ENCODE results near the gene ZNF652.
"Not testable (repeated sequence)": the region's sequence is repeated elsewhere in the genome, so short reads cannot be mapped to it uniquely, and the experiment has no call there.

Gene ZNF652

GRCh38 chr17:49277638-49278037 is 84.4 kb downstream of the ZNF652 start:
- no peaks in the 10 kb centered on the region for H3K4me1 ChIP-seq (ENCODE audit: control insufficient read depth, insufficient read depth, low read length)
- peaks cover 11% of the 10 kb centered on the region for H3K27me3 ChIP-seq (ENCODE audit: control insufficient read depth, insufficient read depth, low read length)
- H3K4me3 ChIP-seq (ENCODE audit: low read length): no peak overlapping the region
- no peak overlapping the region for H3K4me2 ChIP-seq (ENCODE audit: low read length)
- no peaks in the 10 kb centered on the region for H3K9me3 ChIP-seq (replicated peaks; ENCODE audit: low read length)
- H3K36me3 ChIP-seq (ENCODE audit: insufficient read depth, low read length): no peaks in the 10 kb centered on the region
- no peak overlapping the region for H3K9ac ChIP-seq (ENCODE audit: low read depth, low read length)

- peaks cover 11% of the 10 kb centered on the region for H3K27me3 ChIP-seq (ENCODE audit: control insufficient read depth, insufficient read depth, low read length)
- not testable (repeated sequence) for H3K4me1 ChIP-seq (ENCODE audit: control insufficient read depth, insufficient read depth, low read length); H3K9ac ChIP-seq (ENCODE audit: low read depth, low read length); H3K4me3 ChIP-seq (ENCODE audit: low read length); H3K4me2 ChIP-seq (ENCODE audit: low read length); H3K36me3 ChIP-seq (ENCODE audit: insufficient read depth, low read length); H3K9me3 ChIP-seq (replicated peaks; ENCODE audit: low read length)
Observed at GRCh38 chr17:49275981-49276380, 86.1 kb downstream of the ZNF652 start.

GRCh38 chr17:49269356-49269755 is 92.7 kb downstream of the ZNF652 start:
- Histone ChIP-seq H3K4me1 (ENCODE audit: control insufficient read depth, insufficient read depth, low read length) (no peaks in the 10 kb centered on the region), H3K27me3 (ENCODE audit: control insufficient read depth, insufficient read depth, low read length) (peaks cover 5% of the 10 kb centered on the region), H3K4me3 (ENCODE audit: low read length) (no peak overlapping the region), H3K9me3 (replicated peaks; ENCODE audit: low read length) (no peaks in the 10 kb centered on the region), H3K9ac (ENCODE audit: low read depth, low read length) (no peak overlapping the region), H3K4me2 (ENCODE audit: low read length) (no peak overlapping the region), H3K36me3 (ENCODE audit: insufficient read depth, low read length) (no peaks in the 10 kb centered on the region)

- Histone ChIP-seq H3K27me3 (ENCODE audit: control insufficient read depth, insufficient read depth, low read length) (peaks cover 5% of the 10 kb centered on the region), H3K4me2 (ENCODE audit: low read length) (no peak overlapping the region), H3K9me3 (replicated peaks; ENCODE audit: low read length) (no peaks in the 10 kb centered on the region), H3K4me1 (ENCODE audit: control insufficient read depth, insufficient read depth, low read length) (no peaks in the 10 kb centered on the region), H3K4me3 (ENCODE audit: low read length) (no peak overlapping the region), H3K36me3 (ENCODE audit: insufficient read depth, low read length) (no peaks in the 10 kb centered on the region), H3K9ac (ENCODE audit: low read depth, low read length) (no peak overlapping the region)
Observed at GRCh38 chr17:49267912-49268311, 94.1 kb downstream of the ZNF652 start.

- no peaks in the 10 kb centered on the region for H3K36me3 ChIP-seq (ENCODE audit: insufficient read depth, low read length)
- H3K9me3 ChIP-seq (replicated peaks; ENCODE audit: low read length): no peaks in the 10 kb centered on the region
- peaks cover under 1% of the 10 kb centered on the region for H3K4me1 ChIP-seq (ENCODE audit: control insufficient read depth, insufficient read depth, low read length)
- H3K4me2 ChIP-seq (ENCODE audit: low read length): no peak overlapping the region
- no peak overlapping the region for H3K9ac ChIP-seq (ENCODE audit: low read depth, low read length)
- peaks cover 5% of the 10 kb centered on the region for H3K27me3 ChIP-seq (ENCODE audit: control insufficient read depth, insufficient read depth, low read length)
- H3K4me3 ChIP-seq (ENCODE audit: low read length): no peak overlapping the region
Observed at GRCh38 chr17:49266233-49266632, 95.8 kb downstream of the ZNF652 start.

DNA sequence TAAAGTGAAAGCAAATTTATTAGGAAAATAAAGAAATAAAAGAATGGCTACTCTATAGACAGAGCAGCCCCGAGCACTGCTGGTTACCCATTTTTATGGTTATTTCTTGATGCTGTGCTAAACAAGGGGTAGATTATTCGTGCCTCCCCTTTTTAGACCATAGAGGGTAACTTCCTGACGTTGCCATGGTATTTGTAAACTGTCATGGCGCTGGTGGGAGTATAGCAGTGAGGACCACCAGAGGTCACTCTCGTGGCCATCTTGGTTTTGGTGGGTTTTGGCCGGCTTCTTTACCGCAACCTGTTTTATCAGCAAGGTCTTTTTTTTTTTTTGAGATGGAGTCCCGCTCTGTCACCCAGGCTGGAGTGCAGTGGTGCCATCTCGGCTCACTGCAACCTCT is 100.5 kb downstream of the ZNF652 start:
- H3K4me1 ChIP-seq (ENCODE audit: control insufficient read depth, insufficient read depth, low read length): peaks cover 16% of the 10 kb centered on the region
- H3K36me3 ChIP-seq (ENCODE audit: insufficient read depth, low read length); H3K4me2 ChIP-seq (ENCODE audit: low read length); H3K9ac ChIP-seq (ENCODE audit: low read depth, low read length); H3K27me3 ChIP-seq (ENCODE audit: control insufficient read depth, insufficient read depth, low read length); H3K4me3 ChIP-seq (ENCODE audit: low read length); H3K9me3 ChIP-seq (replicated peaks; ENCODE audit: low read length): not testable (repeated sequence)

DNA sequence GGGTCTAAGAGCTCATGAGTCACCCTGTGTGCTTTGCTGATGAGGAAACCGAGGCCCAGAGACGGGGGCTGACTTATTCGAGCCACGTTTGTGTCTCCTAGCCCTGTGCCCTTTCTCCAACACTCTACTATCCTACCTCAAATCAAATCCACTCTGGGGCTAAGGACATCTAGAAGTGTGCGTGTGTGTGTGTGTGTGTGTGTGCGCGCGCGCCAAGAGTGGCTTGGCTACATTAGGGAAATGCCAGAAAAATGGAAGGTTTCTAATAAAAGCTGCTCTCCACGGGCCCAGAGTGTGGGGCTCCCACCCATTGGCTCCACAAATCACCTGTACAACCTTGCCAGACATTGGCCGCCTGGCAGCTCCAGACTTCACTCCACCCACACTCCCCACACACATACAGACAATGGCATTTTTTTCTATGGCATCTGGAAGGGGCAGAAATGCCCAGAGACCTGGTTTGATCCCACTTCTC is 101.2 kb downstream of the ZNF652 start:
- H3K9me3 ChIP-seq (replicated peaks; ENCODE audit: low read length): no peaks in the 10 kb centered on the region
- H3K27me3 ChIP-seq (ENCODE audit: control insufficient read depth, insufficient read depth, low read length): peaks cover 4% of the 10 kb centered on the region
- H3K36me3 ChIP-seq (ENCODE audit: insufficient read depth, low read length): no peaks in the 10 kb centered on the region
- H3K4me3 ChIP-seq (ENCODE audit: low read length): peak overlapping the region; percentile 68
- peaks cover 16% of the 10 kb centered on the region for H3K4me1 ChIP-seq (ENCODE audit: control insufficient read depth, insufficient read depth, low read length)
- peak overlapping the region; percentile 84 for H3K4me2 ChIP-seq (ENCODE audit: low read length)
- H3K9ac ChIP-seq (ENCODE audit: low read depth, low read length): peak overlapping the region; percentile 86

- Histone ChIP-seq H3K4me3 (ENCODE audit: low read length) (peak overlapping the region; percentile 68), H3K9ac (ENCODE audit: low read depth, low read length) (peak overlapping the region; percentile 86), H3K36me3 (ENCODE audit: insufficient read depth, low read length) (no peaks in the 10 kb centered on the region), H3K27me3 (ENCODE audit: control insufficient read depth, insufficient read depth, low read length) (peaks cover 4% of the 10 kb centered on the region), H3K4me2 (ENCODE audit: low read length) (peak overlapping the region; percentile 84), H3K9me3 (replicated peaks; ENCODE audit: low read length) (no peaks in the 10 kb centered on the region), H3K4me1 (ENCODE audit: control insufficient read depth, insufficient read depth, low read length) (peaks cover 16% of the 10 kb centered on the region)
Observed at GRCh38 chr17:49260011-49260816, 101.8 kb downstream of the ZNF652 start.

- H3K27me3 ChIP-seq (ENCODE audit: control insufficient read depth, insufficient read depth, low read length): peaks cover 7% of the 10 kb centered on the region
- no peaks in the 10 kb centered on the region for H3K9me3 ChIP-seq (replicated peaks; ENCODE audit: low read length)
- H3K4me3 ChIP-seq (ENCODE audit: low read length): peak overlapping the region; percentile 68
- peak overlapping the region; percentile 84 for H3K4me2 ChIP-seq (ENCODE audit: low read length)
- peak overlapping the region; percentile 86 for H3K9ac ChIP-seq (ENCODE audit: low read depth, low read length)
- peaks cover 16% of the 10 kb centered on the region for H3K4me1 ChIP-seq (ENCODE audit: control insufficient read depth, insufficient read depth, low read length)
- no peaks in the 10 kb centered on the region for H3K36me3 ChIP-seq (ENCODE audit: insufficient read depth, low read length)
Observed at GRCh38 chr17:49259663-49260010, 102.4 kb downstream of the ZNF652 start.

GRCh38 chr17:49258394-49258793 is 103.7 kb downstream of the ZNF652 start:
- Histone ChIP-seq H3K36me3 (ENCODE audit: insufficient read depth, low read length) (no peaks in the 10 kb centered on the region), H3K9ac (ENCODE audit: low read depth, low read length) (no peak overlapping the region), H3K4me3 (ENCODE audit: low read length) (no peak overlapping the region), H3K9me3 (replicated peaks; ENCODE audit: low read length) (no peaks in the 10 kb centered on the region), H3K4me1 (ENCODE audit: control insufficient read depth, insufficient read depth, low read length) (peaks cover 16% of the 10 kb centered on the region), H3K4me2 (ENCODE audit: low read length) (no peak overlapping the region), H3K27me3 (ENCODE audit: control insufficient read depth, insufficient read depth, low read length) (peaks cover 7% of the 10 kb centered on the region)

DNA sequence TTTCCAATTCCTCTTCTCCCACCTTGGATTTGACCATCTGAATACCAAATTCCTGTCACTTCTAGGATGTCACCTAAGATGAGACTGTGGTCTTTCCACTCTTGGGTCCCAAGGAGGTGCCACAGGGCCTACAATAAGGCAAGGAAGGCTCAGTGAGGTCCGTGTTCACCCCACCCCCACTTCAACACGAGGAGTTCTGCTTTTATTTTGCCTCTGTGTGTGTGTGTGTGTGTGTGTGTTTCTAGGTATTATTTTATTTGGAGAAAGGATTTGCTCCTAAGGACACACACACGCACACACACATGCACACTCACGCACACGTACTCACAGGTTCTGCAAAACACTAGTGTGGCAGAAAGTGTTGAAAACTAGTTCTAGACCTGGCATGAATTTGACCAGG is 106.9 kb downstream of the ZNF652 start:
- Histone ChIP-seq H3K36me3 (ENCODE audit: insufficient read depth, low read length) (no peaks in the 10 kb centered on the region), H3K4me1 (ENCODE audit: control insufficient read depth, insufficient read depth, low read length) (peaks cover 6% of the 10 kb centered on the region), H3K27me3 (ENCODE audit: control insufficient read depth, insufficient read depth, low read length) (peaks cover 8% of the 10 kb centered on the region), H3K4me2 (ENCODE audit: low read length) (no peak overlapping the region), H3K9me3 (replicated peaks; ENCODE audit: low read length) (no peaks in the 10 kb centered on the region), H3K4me3 (ENCODE audit: low read length) (no peak overlapping the region), H3K9ac (ENCODE audit: low read depth, low read length) (no peak overlapping the region)

GRCh38 chr17:49254066-49254465 is 108.0 kb downstream of the ZNF652 start:
- Histone ChIP-seq H3K9ac (ENCODE audit: low read depth, low read length) (no peak overlapping the region), H3K4me1 (ENCODE audit: control insufficient read depth, insufficient read depth, low read length) (peaks cover 6% of the 10 kb centered on the region), H3K9me3 (replicated peaks; ENCODE audit: low read length) (no peaks in the 10 kb centered on the region), H3K27me3 (ENCODE audit: control insufficient read depth, insufficient read depth, low read length) (peaks cover 14% of the 10 kb centered on the region), H3K4me3 (ENCODE audit: low read length) (no peak overlapping the region), H3K4me2 (ENCODE audit: low read length) (no peak overlapping the region), H3K36me3 (ENCODE audit: insufficient read depth, low read length) (no peaks in the 10 kb centered on the region)
